Astrocyte of the hippocampus (primary cell): ENCODE results near the gene JARID2.
A peak's percentile ranks its signal among the peaks of the same experiment; 100 is the strongest.

Experiments used
- DNase-seq: peaks from one replicate; pipeline ENCODE4 v3.0.0; 2011; ENCODE audit warnings: low read depth, low spot score

Gene JARID2

DNA sequence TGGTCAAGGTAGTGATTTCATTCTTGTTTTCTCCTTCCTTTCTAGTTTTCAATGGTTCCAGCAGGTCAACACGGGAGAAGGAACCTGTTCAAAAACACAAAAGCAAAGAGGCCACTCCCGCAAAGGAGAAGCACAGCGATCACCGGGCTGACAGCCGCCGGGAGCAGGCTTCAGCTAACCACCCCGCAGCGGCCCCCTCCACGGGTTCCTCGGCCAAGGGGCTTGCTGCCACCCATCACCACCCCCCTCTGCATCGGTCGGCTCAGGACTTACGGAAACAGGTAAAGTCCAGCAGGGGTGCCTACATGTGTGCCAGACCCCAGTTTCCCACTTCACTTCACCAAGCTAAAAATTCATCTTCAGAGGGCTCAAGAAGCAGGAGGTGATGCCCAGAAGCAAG lies 241.4 kb downstream of the JARID2 start:
- DNase-seq = no peak

DNA sequence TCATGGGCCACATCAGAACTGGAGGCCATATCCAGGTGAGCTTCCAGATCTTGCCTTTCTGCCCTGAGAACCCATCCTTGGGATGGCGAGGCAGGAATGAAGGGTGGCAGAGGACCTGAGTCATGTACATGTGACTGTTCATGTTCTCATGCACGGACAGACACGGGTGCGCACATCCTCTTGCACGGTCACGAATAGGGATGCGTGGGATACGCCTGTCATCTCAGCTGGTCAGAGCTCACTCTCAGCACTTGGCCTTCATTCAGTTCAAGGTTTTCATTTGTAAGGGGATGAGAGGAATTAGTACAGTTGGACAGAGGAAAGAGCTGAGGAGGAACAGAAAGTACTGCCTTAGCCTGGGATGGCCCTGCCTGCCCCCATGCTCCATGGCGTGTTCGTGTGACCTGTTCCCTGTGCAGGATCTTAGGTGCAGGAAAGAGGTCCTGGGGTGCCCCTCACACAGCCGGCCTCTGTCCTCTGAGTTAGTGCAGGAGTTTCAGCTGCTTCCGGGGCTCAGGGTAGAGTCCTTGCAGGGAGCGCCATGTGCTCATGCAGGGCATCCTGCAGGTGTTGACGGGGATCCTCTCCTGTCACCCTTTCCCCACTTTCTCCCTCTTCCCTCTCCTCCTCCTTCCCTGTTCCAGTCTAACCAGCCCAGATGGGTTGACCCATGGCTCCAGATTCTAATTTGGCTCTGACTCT lies 243.5 kb downstream of the JARID2 start:
- DNase-seq = no peak

DNA sequence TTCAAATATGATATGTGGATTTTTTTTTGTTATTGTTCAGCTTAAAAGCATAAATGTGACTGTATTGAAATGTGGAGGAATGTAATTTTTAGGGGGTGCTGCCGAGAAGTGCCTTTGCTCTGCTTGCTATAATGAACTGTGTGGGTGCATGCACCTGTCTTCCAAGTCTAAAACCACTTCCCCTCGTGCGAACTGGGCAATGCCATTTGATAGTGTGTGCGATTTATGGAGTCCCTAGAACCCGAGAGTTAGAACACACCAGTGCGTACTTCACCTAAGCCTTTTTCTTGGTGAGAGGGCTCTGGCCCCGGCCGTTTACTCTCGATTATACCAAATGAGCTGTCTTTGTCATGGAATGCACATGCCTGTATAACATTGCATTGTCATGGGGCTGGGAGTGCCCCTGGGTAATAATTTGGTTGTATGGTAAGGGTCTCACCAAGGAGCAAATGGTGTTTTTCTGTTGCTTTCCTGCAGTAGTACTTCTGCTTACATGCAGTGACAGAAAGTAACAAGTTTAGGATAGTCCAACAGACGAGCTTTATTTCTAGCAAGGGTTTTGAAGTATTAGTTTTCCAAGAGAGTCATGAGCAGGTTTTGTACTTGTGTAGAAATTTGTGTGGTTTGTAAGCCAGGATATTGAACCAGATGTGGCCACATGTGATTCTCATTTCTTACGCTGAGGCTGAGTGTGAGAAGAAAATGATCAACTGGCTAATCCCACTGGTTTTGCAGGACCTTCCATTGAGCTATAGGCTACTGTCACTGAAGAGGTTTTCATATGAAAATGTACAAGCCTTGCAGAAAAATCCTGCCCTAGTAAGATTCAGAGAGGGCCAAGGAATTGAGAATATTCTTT lies 244.6 kb downstream of the JARID2 start:
- no peak for DNase-seq

DNA sequence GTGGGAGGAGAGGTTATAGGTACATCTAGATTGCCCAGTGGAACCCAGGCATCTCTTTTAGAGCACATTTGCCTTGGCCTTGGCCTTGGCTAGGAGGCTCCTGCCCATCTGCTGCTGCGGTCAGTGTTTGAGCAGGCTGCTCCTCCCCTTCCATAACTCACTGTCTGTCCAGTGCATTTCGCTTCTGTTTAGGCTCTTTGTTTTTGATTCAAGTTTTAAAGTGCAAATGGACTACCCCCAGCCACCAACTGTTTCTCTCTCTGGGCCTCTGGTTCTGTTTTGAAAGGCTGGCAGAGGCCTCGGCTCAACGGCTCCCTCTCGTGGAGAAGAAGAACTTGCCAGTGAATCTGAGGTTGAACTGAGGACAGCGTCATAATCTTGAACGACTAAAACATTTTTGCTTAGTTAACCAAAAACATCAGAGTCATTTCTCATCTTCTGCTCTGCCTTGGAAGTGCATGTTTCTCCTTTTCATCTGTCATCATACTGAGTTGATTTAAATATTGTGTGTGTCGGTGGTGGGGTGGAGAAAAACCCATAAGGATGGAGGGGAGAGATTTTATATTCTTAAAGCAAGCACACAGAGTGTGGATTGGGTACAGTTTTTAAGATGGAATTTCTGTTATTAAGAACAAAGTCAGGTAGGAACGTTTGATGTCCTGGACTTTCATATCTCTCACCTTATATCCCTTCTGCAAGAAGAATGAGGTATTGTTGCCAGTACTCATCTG lies 245.6 kb downstream of the JARID2 start:
- peak; percentile 81 for DNase-seq

DNA sequence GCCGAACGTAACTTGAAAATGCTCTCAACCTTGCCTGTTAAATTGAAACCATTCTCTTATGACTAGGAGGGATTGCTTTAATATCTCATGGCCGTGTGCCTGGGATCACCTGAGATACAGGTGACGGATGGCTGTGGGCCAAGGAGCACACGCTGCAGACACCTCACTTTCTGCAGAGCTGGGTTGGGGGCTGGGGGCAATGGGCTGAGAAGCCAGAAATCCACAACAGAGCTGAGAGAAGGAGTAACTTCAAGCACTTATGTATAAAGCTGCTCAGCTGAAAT lies 246.1 kb downstream of the JARID2 start:
- no peak for DNase-seq

DNA sequence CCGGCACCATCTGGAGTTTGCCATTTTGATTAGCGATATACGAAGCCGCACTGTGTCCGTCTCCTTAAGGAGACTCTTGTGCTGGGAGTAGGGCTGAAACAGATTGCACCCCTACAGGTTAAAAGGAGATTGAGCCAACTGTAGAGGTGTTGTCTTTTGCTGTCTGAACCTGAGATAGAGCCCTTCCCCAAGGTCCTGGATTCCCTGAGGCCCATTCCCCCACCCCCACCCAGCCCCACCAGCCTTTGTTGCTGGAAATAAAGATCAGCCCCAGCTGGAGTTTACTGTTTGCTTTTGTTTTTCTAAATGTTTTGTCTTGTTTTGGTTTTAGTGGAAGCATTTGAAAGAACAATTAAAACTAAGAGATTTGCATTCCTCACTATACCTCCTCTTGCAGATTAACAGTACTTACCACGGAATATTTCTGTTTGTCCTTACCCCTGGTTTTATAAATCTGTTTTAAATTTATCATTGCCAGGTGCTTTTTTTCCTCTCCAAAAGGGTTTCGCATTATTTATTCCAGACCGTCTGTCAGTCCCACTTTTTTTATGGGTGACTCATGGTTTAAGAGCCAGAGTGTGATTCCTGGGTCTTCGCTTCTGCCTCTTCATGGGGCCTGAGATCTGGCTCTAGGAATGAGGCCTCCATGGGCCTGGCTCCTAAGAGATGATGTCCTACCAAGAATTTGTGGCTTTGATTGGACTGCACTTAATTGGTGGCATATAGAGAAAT lies 247.7 kb downstream of the JARID2 start:
- DNase-seq = peak; percentile 46

DNA sequence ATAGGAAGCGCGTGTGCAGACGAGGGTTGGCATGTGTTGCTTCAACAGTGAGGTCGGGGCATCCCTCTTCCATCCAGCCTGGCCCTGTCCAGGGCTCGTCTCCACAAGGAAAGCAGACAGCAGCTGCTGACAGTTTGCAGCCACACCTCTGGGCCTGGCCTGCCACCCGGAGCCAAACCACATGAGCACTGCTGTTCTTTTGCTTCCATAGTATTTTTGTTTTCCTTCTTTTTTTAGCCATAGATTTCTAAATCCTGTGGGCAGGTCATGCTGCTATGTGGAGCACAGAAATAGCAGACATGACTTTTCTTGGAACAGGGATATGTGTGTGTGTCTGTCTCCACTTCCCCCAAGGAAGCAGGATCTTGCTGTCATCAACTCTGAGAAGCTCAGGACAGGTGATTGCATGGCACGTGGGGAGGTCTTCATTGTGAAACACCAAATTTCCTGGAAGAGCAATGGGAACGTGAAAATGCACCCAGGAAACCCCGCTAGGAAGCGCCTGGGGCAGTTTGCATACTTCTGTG lies 249.6 kb downstream of the JARID2 start:
- DNase-seq = peak; percentile 24

DNA sequence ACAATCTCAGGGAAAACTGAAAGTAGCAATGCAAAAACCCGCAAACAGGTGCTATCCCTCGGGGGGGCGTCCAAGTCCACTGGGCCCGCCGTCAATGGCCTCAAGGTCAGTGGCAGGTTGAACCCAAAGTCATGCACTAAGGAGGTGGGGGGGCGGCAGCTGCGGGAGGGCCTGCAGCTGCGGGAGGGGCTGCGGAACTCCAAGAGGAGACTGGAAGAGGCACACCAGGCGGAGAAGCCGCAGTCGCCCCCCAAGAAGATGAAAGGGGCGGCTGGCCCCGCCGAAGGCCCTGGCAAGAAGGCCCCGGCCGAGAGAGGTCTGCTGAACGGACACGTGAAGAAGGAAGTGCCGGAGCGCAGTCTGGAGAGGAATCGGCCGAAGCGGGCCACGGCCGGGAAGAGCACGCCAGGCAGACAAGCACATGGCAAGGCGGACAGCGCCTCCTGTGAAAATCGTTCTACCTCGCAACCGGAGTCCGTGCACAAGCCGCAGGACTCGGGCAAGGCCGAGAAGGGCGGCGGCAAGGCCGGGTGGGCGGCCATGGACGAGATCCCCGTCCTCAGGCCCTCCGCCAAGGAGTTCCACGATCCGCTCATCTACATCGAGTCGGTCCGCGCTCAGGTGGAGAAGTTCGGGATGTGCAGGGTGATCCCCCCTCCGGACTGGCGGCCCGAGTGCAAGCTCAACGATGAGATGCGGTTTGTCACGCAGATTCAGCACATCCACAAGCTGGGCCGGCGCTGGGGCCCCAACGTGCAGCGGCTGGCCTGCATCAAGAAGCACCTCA lies 250.7 kb downstream of the JARID2 start:
- no peak for DNase-seq

DNA sequence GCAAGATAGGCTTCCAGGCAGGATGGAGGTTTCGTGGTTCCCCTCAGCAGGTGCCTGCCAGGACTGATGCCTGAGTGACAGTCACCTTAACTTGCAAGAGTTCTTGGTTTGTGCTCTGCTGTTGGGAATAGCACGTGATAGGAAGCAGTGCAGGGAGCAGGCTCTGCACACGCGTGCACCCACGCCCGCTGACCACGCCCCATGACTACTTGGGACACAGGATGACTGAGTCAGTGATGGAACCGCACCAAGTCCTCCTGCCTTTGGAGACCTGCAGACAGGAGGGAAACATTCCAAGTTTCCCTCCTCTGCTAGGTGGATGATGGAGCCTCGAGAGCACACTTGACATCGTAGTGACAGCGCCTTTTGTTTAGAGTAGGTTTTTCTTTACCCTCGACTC lies 252.8 kb downstream of the JARID2 start:
- DNase-seq = no peak

DNA sequence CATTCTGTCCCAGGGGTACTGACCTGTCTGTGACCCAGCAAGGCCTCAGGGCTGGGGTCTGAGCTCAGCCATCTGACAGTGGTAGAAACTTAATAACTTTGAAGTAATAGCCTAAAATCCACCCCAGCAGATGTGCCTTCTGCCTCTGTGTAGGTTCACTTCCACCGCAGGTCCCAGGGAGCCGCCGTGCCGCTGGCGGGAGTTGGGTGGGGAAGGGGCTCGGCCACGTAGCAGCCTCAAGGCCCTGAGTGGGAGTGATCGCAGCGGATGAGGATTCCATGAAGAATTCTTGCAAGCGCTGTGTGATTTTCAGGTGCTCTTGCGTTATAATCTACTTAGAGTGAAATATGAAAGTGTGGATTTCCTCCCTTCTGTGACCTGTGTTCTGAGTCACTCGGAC lies 253.3 kb downstream of the JARID2 start:
- no peak for DNase-seq

DNA sequence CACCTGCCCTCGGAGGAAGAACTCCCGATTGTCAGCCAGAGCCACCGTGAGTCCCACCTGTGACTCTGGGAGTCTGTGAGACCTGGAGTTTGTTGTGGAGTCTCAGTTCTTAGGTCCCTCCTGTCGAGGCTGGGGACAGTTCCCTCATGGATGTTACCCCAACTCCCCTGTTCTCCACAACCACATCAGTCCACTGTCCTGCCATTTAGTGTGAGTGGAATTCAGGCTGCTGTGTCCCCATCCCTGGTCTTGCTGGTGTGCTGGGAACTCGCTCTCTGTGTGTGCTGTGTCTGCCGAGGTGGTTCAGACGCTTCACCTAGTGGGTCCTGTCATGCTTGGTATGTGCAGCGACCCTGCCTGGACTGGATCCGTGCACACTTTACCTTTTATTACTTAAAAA lies 253.7 kb downstream of the JARID2 start:
- no peak for DNase-seq

DNA sequence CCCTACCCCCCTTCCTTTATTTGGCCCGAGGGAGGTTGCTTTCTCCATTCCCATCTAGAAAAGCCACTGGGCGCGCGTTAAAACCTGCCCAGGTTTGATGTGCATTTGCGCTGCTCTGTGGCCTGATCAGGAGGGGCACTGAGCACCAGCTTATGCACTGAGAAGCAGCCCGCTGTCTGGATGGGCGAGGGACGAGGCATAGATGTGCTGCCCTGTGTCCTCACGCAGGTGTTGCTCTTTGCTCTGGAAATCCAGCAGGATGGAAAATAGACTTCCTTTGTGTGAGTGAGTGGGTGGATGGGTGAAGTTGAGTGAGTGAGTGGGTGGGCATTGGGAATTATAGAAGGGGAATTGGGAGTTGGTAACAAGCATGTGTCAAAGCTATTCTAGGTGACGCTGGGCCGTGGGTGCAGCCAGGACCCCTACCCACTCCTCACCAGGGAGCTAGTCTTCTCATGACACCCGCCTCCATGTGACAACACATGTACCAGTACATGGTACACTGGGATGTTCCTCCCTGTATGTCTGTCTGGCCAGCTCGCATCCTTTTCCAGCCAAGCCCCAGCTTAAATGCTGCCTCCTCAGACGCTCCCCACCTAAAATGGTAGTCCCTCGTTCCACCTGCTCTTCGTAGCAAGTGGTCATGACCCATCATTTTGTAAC lies 254.3 kb downstream of the JARID2 start:
- DNase-seq = no peak

DNA sequence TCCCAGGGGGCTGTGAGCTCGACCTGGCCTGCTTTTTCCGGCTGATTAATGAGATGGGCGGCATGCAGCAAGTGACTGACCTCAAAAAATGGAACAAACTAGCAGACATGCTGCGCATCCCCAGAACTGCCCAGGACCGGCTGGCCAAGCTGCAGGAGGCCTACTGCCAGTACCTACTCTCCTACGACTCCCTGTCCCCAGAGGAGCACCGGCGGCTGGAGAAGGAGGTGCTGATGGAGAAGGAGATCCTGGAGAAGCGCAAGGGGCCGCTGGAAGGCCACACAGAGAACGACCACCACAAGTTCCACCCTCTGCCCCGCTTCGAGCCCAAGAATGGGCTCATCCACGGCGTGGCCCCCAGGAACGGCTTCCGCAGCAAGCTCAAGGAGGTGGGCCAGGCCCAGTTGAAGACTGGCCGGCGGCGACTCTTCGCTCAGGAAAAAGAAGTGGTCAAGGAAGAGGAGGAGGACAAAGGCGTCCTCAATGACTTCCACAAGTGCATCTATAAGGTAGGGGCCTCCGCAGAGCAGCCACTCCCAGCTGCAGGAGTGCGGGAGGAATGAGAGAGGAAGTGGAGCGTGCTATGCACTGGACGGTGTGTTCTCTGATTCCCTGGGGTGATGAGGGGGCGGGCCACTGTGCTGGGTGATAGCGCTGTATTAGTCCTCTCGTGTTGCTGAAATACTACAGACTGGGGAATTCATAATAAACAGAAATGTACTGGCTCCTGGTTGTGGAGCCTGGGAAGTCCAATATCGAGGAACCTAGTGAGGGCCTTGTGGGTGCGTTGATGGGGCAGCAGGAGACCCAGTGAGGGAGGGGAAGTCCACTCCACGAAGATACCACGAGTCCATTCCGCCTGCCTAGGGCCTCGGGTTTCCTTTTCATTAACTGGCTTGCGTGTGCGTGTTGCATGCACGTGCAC lies 255.3 kb downstream of the JARID2 start:
- DNase-seq = no peak

DNA sequence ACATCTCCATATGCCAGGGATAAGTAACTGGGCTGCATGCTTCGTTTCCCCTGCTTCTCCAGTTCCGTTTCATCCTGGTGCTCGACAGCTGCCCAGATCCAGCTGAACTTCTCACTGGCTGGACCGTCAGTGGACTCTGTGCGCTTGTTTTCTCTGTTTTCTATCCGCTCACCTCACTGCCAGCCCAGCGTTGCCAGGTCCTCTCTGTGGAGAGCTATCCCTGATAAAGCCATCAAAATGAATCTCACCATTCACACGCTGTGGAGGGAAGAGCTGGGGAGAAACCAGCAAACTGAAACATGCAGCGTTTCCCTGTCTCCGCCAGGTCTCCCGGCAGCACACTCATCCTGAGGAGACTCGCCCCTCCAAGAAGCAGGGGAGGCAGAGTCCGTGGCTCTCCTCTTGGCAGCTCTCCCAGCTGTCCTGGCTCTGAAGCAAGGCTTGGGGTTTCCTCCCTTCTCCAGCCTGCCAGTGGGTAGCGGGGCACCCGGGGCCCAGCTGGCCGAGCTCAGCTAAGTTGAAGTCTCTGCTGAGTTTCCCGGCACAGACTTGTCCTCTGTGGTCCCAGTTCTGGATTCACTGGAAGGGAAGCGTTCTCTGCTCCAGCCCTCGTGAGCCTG lies 256.1 kb downstream of the JARID2 start:
- peak; percentile 94 for DNase-seq

DNA sequence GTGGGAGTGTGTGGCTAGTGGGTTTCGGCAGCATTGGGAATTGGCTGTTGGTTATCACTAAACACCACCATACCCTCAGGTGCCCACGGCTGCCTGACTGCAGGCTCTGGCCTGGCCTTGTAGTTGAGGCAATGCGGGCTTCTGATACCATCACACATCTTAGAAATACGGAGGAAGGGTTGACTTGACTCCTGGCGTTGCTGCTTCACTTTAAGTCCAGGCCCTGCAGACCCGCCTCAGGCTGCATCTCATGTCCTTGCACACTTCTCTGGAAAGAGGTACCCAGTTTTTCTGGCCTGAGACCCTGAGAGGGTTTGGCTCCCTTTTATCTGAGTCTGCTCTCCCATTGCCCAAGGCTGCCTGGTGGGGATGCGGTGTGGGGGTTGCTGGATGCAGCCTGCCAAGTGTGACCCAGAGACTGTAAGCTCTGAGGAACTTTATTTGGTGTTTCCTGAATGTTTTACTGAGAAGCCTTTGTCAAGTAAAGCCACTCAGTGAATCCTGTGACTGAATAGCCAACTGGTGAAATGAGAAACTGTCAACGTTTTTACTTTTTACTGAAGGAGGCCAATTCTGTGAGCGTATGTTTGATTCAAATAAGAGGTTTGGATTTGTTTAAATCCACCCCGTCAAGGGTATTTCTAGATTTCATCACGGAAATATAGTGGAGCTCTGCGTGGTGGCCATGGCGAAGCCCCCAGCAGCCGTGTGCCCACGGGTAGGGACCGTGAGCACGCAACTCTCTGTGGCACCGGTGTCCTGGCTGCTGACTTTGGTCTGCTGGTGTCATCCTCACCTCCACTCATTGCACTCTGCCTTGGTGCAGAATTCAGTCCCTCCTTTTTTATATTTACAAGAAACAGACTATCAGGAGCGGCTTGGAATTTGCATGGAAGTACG lies 256.8 kb downstream of the JARID2 start:
- peak; percentile 20 for DNase-seq

DNA sequence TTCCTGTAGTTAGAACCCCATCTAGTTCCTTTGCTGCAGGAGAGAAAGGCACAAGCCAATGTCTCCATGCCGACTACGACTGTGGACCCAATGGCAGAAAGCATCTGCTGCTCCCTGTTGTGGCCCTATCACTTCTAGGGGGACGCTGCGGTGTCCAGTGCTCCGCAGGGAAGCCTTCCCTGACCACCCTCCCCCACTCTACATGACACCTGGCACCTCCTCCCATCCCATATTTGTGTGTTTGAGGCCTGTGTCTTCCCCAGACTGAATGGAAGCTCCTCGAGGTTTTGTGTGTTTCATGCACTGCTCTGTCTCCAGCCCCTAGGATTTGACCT lies 257.4 kb downstream of the JARID2 start:
- DNase-seq = no peak

DNA sequence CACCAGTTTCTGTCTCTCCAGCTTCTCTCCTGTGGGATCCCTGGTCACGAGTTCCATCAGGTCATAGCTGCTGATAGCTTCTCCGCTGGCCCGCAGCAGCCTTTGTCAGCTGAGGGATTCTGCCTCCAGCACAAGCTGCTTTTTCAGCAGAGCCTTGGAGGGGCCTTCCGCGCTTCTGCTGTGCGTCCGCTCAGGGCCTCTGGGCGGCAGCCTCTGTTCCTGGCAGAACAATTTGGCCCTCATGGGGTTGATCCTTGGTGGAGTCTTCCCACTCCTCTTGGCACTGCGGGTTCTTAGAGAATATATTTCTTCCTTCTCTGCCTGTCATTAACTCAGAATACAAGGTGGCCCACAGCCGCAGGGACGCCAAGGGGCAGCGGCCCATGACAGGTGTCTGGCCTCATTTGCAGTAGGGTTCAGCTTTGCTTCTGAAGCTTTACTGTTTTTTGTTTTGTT lies 258.2 kb downstream of the JARID2 start:
- DNase-seq = peak; percentile 35
